ENCODE data around the gene GRIP1. TPM values are rescaled to one million over a fixed set of nuclear protein-coding genes. Genes with fewer than 3 reads are reported as not detected.
"Not testable (repeated sequence)": the region's sequence is repeated elsewhere in the genome, so short reads cannot be mapped to it uniquely, and the experiment has no call there.

Gene GRIP1
- total RNA-seq, 1 experiment from 2014 or later: 22.5 TPM

DNA sequence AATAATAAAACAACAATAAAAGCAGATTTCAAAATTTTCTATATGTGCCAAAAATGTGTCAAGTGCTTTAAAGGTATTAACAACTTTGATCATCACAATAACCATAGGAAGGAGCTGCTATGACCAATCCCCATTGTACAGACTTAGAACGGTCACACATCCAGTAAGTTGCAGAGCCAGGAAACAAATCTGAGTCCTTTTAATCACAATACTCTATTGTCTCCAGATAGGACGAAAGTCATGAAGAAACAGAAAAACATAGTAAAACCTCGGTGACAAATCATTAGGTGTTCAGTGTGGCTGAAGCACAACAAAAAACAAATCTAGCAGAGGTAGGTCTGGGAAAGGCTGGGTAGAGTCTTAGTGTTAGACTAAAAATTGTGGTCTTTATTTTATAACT, 178.8 kb downstream of the GRIP1 start (continued):
- no peak for TF ChIP-seq ZMAT4 (CRISPR knock-in tag; IDR thresholded peaks at IDR 0.05)
- no peak for TF ChIP-seq TCF7 (CRISPR knock-in tag; IDR thresholded peaks at IDR 0.05; ENCODE audit: low read depth)
- TF ChIP-seq AR (CRISPR knock-in tag; IDR thresholded peaks at IDR 0.05): no peak
- TF ChIP-seq IRF2 (CRISPR knock-in tag; IDR thresholded peaks at IDR 0.05; ENCODE audit: borderline replicate concordance, low read depth): no peak
- TF ChIP-seq MYBL2 (CRISPR knock-in tag; IDR thresholded peaks at IDR 0.05): no peak
- no peak for TF ChIP-seq ZNF219 (CRISPR knock-in tag; IDR thresholded peaks at IDR 0.05; ENCODE audit: borderline replicate concordance)

- Mint-ChIP-seq H3K4me3 (peak overlapping the region; percentile 66; the same call in 1 of the 2 replicates), H3K4me1 (peaks cover 75% of the 10 kb centered on the region), H3K9me3 (peaks cover 12% of the 10 kb centered on the region), H3K27me3 (ENCODE audit: low read depth) (no peaks in the 10 kb centered on the region), H3K27ac (peak overlapping the region; percentile 35; the same call in 1 of the 2 replicates), H3K36me3 (peaks cover 11% of the 10 kb centered on the region)
- ChIA-PET POLR2A (no interaction called here), CTCF (no interaction called here)
- ATAC-seq (no peak), DNase-seq (ENCODE audit: low spot score) (no peak)
- TF ChIP-seq GRHL2 (CRISPR knock-in tag; IDR thresholded peaks at IDR 0.05; ENCODE audit: insufficient replicate concordance, severe bottlenecking): no peak
- no peak for TF ChIP-seq PREB (CRISPR knock-in tag; IDR thresholded peaks at IDR 0.05; ENCODE audit: borderline replicate concordance)
- no peak for TF ChIP-seq NFE2L1 (CRISPR knock-in tag; IDR thresholded peaks at IDR 0.05)
- no peak for TF ChIP-seq MAX (CRISPR knock-in tag; IDR thresholded peaks at IDR 0.05)
- TF ChIP-seq, protein P1, sequence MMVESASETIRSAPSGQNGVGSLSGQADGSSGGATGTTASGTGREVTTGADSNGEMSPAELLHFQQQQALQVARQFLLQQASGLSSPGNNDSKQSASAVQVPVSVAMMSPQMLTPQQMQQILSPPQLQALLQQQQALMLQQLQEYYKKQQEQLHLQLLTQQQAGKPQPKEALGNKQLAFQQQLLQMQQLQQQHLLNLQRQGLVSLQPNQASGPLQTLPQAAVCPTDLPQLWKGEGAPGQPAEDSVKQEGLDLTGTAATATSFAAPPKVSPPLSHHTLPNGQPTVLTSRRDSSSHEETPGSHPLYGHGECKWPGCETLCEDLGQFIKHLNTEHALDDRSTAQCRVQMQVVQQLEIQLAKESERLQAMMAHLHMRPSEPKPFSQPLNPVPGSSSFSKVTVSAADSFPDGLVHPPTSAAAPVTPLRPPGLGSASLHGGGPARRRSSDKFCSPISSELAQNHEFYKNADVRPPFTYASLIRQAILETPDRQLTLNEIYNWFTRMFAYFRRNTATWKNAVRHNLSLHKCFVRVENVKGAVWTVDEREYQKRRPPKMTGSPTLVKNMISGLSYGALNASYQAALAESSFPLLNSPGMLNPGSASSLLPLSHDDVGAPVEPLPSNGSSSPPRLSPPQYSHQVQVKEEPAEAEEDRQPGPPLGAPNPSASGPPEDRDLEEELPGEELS (CRISPR knock-in tag; IDR thresholded peaks at IDR 0.05): no peak
- TF ChIP-seq IRF1 (CRISPR knock-in tag; IDR thresholded peaks at IDR 0.05): no peak
- TF ChIP-seq ZNF219 (CRISPR knock-in tag; IDR thresholded peaks at IDR 0.05; ENCODE audit: borderline replicate concordance): no peak
- TF ChIP-seq MXD4 (CRISPR knock-in tag; IDR thresholded peaks at IDR 0.05; ENCODE audit: borderline replicate concordance): no peak
- no peak for TF ChIP-seq OVOL2 (CRISPR knock-in tag; IDR thresholded peaks at IDR 0.05; ENCODE audit: borderline replicate concordance)
- TF ChIP-seq, protein P2, sequence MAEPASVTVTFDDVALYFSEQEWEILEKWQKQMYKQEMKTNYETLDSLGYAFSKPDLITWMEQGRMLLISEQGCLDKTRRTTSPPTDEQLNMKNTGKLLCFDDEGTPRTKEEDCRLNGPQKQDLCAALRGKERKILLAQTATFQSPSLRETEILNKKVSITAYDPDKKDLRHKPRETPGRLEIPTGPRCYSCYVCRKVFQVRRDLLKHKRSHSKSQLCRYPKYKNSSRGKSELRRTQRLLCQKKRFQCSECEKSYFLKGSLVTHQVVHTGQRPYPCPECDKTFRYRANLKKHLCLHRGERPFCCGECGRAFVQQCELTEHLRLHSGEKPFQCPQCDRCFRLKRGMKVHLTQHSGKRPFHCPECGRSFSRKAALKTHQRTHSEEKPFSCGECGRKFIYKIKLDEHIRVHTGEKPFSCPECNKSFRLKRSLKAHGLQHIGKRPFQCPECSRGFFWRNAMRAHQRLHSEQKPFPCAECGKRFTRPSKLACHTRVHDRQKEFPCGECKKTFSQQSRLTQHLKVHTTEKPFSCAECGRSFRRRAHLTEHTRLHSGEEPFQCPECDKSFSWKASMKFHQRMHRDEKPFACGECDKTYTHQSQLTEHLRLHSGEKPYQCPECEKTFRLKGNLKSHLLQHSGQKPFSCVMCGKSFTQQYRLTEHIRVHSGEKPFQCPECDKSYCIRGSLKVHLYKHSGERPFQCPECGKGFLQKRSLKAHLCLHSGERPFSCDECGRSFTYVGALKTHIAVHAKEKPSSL (CRISPR knock-in tag; conservative IDR thresholded peaks at IDR 0.05): no peak
- TF ChIP-seq SMAD3 (CRISPR knock-in tag; IDR thresholded peaks at IDR 0.05; ENCODE audit: borderline replicate concordance): no peak
- TF ChIP-seq CTCF (IDR thresholded peaks at IDR 0.05): no peak
Measured at GRCh38 chr12:66499000-66499399, 179.9 kb downstream of the GRIP1 start.

- POLR2A ChIA-PET; ATAC-seq; DNase-seq (ENCODE audit: low spot score); H3K27me3 Mint-ChIP-seq (ENCODE audit: low read depth); H3K36me3 Mint-ChIP-seq; H3K9me3 Mint-ChIP-seq; CTCF ChIA-PET: not testable (repeated sequence)
- Mint-ChIP-seq H3K4me3 (peak overlapping the region; percentile 66), H3K4me1 (peaks cover 77% of the 10 kb centered on the region), H3K27ac (peak overlapping the region; percentile 99)
Measured at GRCh38 chr12:66498059-66498458, 180.8 kb downstream of the GRIP1 start.

All from WTC11 (cell line).